Nephron (organoid): ENCODE measurements around the gene KIF26B.

Experiments
- H3K27ac Mint-ChIP-seq, 3 experiments: 2 replicates each; pipeline ENCODE4 v1.8.0; 2020; ENCODE audit warnings: mixed read lengths in 3 of 3, mild to moderate bottlenecking in 2 of 3, moderate library complexity in 1 of 3
- H3K27me3 Mint-ChIP-seq: 2 replicates; pipeline ENCODE4 v1.8.0; 2021; ENCODE audit warnings: low read depth, mild to moderate bottlenecking, moderate library complexity, mixed read lengths
- H3K36me3 Mint-ChIP-seq: 2 replicates; pipeline ENCODE4 v1.8.0; 2020; ENCODE audit warnings: low read depth, mixed read lengths
- H3K4me1 Mint-ChIP-seq: 2 replicates; pipeline ENCODE4 v1.8.0; 2020; ENCODE audit warnings: mixed read lengths
- H3K4me3 Mint-ChIP-seq, 3 experiments: 2 replicates each; pipeline ENCODE4 v1.8.0; 2020; ENCODE audit warnings: mild to moderate bottlenecking in 3 of 3, mixed read lengths in 3 of 3, moderate library complexity in 2 of 3
- H3K9me3 Mint-ChIP-seq: 2 replicates; pipeline ENCODE4 v1.8.0; 2020; ENCODE audit warnings: mixed read lengths
- CTCF ChIP-seq, 3 experiments: fragments of 200-600 bp; sonication (generic); IDR thresholded peaks; one replicate each; pipeline ENCODE4 v1.5.0; 2021; ENCODE audit warnings: antibody characterized with exemption in 3 of 3; ENCODE audit not compliant: unreplicated experiment in 3 of 3

The KIF26B gene

DNA sequence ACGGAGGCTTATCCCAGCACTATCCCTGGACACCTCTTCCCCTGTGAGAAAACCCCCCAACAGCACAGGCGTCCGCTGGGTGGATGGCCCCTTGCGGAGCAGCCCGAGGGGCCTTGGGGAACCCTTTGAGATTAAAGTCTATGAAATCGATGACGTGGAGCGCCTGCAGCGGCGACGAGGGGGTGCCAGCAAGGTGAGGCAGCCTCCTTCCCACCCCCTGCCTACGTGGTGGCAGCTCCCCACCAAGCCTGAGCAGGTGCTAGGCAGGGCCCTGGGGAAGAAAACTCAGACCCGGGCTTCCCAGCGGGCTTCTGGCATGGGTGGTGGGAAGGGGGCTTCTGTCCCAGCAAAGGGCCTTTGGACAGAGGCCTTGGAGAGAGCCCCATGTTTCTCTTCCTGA lies 543.3 kb downstream of the KIF26B start:
- H3K36me3 Mint-ChIP-seq: peaks cover 56% of the 10 kb centered on the region
- H3K4me3 Mint-ChIP-seq: no peak overlapping the region
- H3K27ac Mint-ChIP-seq: no peak overlapping the region
- no peaks in the 10 kb centered on the region for H3K9me3 Mint-ChIP-seq
- peaks cover under 1% of the 10 kb centered on the region for H3K4me1 Mint-ChIP-seq
- no peak for TF ChIP-seq CTCF (IDR thresholded peaks at IDR 0.05; ENCODE audit: unreplicated experiment in 3 of 3)
- peaks cover 7% of the 10 kb centered on the region for H3K27me3 Mint-ChIP-seq

DNA sequence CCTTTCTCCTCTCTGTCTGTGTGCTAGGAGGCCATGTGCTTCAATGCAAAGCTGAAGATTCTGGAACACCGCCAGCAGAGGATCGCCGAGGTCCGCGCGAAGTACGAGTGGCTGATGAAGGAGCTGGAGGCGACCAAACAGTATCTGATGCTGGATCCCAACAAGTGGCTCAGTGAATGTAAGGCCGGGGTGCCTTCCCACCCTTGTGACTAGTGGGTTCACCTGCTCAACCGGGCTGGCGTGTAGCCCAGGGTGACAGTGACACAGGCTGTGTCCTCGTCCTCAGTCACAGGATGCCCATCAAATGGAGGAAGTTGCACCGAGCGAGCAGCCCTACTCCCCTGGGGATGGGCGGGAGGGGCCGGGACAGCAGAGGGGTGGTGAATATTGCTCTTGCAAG lies 544.1 kb downstream of the KIF26B start:
- Mint-ChIP-seq H3K9me3 (no peaks in the 10 kb centered on the region), H3K27ac (no peak overlapping the region), H3K4me1 (no peaks in the 10 kb centered on the region), H3K36me3 (peaks cover 56% of the 10 kb centered on the region), H3K4me3 (no peak overlapping the region), H3K27me3 (peaks cover 7% of the 10 kb centered on the region)
- no peak for TF ChIP-seq CTCF (IDR thresholded peaks at IDR 0.05; ENCODE audit: unreplicated experiment in 3 of 3)

GRCh38 chr1:245700631-245701030 lies 545.8 kb downstream of the KIF26B start:
- Mint-ChIP-seq H3K27me3 (peaks cover 7% of the 10 kb centered on the region), H3K9me3 (no peaks in the 10 kb centered on the region), H3K36me3 (peaks cover 66% of the 10 kb centered on the region), H3K4me3 (no peak overlapping the region), H3K4me1 (no peaks in the 10 kb centered on the region), H3K27ac (no peak overlapping the region)
- no peak for TF ChIP-seq CTCF (IDR thresholded peaks at IDR 0.05; ENCODE audit: unreplicated experiment in 3 of 3)

DNA sequence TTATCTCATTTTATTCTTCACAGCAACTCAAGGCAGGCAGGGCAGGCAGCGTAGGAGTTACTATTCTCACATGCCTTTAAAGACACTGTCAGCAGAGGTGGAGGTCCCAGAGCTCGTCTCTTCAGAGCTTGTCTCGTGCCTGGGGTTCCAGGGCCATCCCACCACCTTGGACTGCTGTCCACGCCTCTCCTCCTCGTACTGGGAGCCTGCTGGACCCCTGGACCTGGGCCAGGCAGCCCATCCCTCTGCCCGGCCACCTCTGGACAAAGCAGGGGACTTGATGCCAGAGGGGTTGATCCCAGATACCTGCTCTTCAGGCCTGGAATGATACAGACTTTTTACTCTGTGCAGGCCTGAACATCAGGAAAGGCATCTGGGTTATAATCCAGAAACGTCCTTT lies 546.8 kb downstream of the KIF26B start:
- no peak overlapping the region for H3K27ac Mint-ChIP-seq
- no peaks in the 10 kb centered on the region for H3K4me1 Mint-ChIP-seq
- peaks cover 68% of the 10 kb centered on the region for H3K36me3 Mint-ChIP-seq
- TF ChIP-seq CTCF (IDR thresholded peaks at IDR 0.05; ENCODE audit: unreplicated experiment in 3 of 3): no peak
- H3K4me3 Mint-ChIP-seq: no peak overlapping the region
- peaks cover 7% of the 10 kb centered on the region for H3K27me3 Mint-ChIP-seq
- H3K9me3 Mint-ChIP-seq: no peaks in the 10 kb centered on the region

- H3K4me1 Mint-ChIP-seq: no peaks in the 10 kb centered on the region
- H3K9me3 Mint-ChIP-seq: no peaks in the 10 kb centered on the region
- no peak overlapping the region for H3K27ac Mint-ChIP-seq
- H3K27me3 Mint-ChIP-seq: peaks cover 7% of the 10 kb centered on the region
- no peak overlapping the region for H3K4me3 Mint-ChIP-seq
- peaks cover 65% of the 10 kb centered on the region for H3K36me3 Mint-ChIP-seq
- no peak for TF ChIP-seq CTCF (IDR thresholded peaks at IDR 0.05; ENCODE audit: unreplicated experiment in 3 of 3)
These were observed 547.6 kb downstream of the KIF26B start for GRCh38 chr1:245702346-245702745.

GRCh38 chr1:245704341-245704740 lies 549.6 kb downstream of the KIF26B start:
- H3K9me3 Mint-ChIP-seq: no peaks in the 10 kb centered on the region
- H3K4me1 Mint-ChIP-seq: no peaks in the 10 kb centered on the region
- no peak overlapping the region for H3K4me3 Mint-ChIP-seq
- no peak overlapping the region for H3K27ac Mint-ChIP-seq
- peaks cover 56% of the 10 kb centered on the region for H3K36me3 Mint-ChIP-seq
- no peak for TF ChIP-seq CTCF (IDR thresholded peaks at IDR 0.05; ENCODE audit: unreplicated experiment in 3 of 3)
- H3K27me3 Mint-ChIP-seq: peaks cover 7% of the 10 kb centered on the region
